PFSK-1 (cell line): ENCODE measurements around the gene MACROD1.

Source experiments
- POLR2AphosphoS5 ChIP-seq: IDR thresholded peaks from 2 replicates; pipeline ENCODE4 v1.6.1; 2012; ENCODE audit warnings: low read depth, mild to moderate bottlenecking, control low read depth, low read length, moderate library complexity
- TAF1 ChIP-seq: IDR thresholded peaks from 2 replicates; pipeline ENCODE4 v1.6.1; 2012; ENCODE audit warnings: low read length, control low read depth, borderline replicate concordance; ENCODE audit not compliant: insufficient read depth

- no peak for TF ChIP-seq TAF1
- no peak for TF ChIP-seq POLR2AphosphoS5
Observed at GRCh38 chr11:64211181-64211872, 45.4 kb upstream of the MACROD1 start.
